Kidney tubule cell (primary cell): ENCODE data around the gene HK2.

Experiments
- DNase-seq: peaks from one replicate; pipeline ENCODE4 v3.0.0-alpha.2; 2018; ENCODE audit warnings: low spot score

HK2 gene

DNA sequence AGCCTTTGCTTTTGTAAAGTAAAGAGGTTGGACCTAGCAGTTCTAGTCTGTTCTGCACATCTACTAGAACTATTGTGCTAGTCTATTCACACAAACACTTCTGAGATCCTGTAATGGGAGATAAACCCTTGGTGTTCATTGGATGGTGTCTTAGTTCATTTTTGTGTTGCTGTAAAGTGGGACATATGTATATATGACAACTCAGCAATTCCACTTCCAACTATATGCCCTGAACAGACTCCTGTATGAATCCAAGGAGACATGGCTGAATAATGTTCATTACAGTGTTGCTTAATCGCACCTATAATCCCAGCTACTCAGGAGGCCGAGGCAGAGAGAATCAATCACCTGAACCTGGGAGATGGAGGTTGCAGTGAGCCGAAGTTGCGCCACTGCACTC, 23.3 kb downstream of the HK2 start:
- no peak for DNase-seq

- no peak for DNase-seq
Observed at GRCh38 chr2:74857725-74858124, 23.8 kb downstream of the HK2 start.

- DNase-seq: no peak
Observed at GRCh38 chr2:74858281-74858680, 24.4 kb downstream of the HK2 start.

DNA sequence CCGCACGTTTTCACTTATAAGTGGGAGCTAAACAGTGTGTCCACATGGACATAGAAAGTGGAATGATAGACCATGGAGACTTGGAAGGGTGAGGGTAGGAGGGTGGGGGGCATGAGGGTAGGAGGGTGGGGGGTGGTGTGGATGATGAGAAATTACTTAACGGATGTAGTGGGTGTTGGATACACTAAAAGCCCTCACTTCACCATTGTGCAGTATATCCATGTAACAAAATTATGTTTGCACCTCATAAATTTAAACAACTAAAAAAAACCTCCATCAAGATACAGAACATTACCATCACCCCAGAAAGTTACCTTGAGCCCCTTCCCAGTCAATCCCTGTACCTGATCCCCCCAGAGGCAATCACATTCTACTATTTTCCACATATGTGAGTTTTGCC, 26.2 kb downstream of the HK2 start:
- DNase-seq: no peak

- DNase-seq: no peak
Observed at GRCh38 chr2:74860521-74860920, 26.6 kb downstream of the HK2 start.

DNA sequence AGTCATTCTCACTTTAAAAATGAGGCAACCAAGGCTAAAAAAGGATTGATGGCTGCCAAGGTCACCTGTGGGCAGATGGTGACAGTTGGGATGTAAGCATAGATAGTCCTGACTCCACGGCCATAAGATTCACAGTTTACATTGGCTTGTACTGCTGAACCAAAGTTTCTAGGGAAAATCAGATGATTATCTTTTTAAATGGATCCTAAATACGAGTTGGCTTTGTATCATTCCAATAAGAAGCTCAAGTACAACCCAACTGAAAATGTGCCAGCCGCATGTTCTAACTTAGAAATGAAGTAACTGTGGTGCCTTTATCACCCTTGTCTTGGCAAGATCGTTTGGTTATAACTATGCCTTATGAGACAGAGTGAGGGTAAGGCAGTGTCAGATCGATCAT, 27.6 kb downstream of the HK2 start:
- no peak for DNase-seq

DNA sequence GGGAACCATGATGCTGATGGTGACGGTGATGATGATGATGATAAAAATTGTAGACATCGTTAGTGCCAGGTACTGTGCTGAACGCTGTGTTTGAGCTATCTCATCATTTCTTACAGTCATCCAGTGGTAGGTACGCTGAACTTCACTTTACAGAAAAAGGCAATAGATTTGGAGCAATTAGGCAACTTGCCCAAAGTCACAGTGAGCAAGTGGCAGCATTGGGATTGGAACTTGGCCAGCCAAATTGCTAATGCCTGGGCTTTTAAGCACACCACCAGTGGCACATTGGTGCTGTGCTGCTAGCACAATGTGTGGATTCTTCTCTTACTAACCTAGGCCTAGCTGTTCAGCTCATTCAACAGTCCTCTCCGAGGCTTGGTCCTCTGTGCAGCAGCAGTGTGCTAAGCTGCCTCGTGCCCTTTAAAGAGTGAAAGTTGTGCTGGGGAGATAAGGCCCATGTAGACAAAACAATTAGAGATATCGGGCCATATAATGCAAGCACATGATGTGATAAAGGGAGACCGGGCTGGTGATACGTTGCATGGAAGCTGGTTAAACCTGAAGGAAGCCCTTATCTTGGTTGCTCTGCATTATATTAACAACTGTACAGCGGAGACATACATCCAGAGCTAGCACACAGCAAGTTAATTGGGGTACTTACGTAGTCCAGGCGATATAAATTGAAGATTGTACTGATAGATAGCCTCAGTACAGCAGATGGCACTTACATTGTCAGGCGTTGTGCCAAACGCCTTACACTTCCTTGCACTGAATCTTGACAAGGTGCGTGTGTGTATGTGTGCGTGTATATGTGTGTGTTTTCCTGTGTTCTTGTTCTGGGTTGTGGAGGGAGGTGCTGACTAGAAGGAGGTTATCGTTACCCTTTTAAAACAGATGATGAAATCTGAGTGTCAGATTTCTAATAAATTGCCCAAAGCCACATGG, 28.4 kb downstream of the HK2 start:
- DNase-seq: no peak

DNA sequence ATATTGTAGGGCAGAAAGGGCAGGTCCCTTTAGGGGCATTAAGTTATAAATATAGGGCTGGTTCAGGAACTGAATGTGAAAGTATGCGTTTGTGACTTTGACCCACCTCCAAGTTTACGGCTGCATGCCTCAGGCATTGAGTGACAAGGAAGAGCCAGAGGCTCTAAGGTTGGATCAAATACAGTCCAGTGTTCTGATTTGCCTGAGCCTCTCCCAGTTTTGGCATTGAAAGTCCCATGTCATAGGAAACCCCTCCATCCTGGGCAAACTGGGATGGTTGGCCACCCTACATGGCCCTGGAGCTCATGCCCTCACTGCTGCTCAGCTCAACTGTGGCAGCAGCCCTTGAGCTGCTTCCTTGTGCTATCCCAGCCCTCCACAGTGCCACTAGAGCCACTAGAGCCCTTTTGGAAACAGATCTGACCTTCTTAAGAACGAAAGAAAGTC, 29.9 kb downstream of the HK2 start:
- no peak for DNase-seq

DNA sequence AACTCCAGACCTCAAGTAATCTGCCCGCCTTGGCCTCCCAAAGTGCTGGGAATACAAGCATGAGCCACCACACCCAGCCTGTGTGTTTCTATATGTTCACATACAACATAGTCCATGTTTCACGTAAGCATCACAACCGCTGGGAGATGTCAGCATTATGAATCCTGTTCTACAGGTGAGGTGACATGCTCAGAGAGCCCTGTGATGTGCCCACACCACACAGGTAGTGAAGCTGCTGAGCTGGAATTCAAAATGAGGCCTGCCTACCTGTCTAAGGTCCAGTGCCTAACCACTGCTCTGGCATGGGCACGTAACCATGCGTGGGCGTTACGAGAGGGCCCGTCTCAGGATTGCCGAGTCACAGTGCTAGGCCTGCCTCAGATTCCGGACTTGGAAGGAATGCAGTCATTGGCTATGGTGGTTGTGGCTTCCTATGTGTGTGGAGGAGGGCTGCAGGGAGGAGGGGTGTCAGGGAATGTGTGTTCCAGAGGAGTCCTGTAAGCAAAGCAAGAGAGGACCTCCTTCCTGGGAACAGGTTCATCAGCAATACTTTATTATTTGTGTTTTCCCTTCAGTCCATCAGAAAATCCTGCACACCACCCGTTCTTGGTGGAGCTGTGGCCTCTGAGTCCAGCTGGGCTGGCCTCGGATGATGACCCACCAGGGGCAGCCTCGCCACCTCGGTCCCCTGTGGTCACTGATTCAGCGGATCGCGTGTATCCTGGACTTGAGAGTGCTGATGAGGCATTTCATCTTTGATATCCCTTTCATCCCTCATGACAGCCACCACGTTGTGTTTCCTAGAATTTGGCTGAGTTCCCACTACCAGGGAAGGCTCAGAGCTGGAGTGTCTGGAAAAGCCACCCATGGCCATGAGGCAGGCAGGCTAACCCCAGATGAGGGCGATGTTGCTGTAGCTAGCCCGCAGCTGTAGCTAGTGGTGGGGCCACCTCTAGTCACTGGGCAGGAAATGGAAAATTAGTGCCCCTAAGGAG, 31.1 kb downstream of the HK2 start:
- peak; percentile 90 for DNase-seq

DNA sequence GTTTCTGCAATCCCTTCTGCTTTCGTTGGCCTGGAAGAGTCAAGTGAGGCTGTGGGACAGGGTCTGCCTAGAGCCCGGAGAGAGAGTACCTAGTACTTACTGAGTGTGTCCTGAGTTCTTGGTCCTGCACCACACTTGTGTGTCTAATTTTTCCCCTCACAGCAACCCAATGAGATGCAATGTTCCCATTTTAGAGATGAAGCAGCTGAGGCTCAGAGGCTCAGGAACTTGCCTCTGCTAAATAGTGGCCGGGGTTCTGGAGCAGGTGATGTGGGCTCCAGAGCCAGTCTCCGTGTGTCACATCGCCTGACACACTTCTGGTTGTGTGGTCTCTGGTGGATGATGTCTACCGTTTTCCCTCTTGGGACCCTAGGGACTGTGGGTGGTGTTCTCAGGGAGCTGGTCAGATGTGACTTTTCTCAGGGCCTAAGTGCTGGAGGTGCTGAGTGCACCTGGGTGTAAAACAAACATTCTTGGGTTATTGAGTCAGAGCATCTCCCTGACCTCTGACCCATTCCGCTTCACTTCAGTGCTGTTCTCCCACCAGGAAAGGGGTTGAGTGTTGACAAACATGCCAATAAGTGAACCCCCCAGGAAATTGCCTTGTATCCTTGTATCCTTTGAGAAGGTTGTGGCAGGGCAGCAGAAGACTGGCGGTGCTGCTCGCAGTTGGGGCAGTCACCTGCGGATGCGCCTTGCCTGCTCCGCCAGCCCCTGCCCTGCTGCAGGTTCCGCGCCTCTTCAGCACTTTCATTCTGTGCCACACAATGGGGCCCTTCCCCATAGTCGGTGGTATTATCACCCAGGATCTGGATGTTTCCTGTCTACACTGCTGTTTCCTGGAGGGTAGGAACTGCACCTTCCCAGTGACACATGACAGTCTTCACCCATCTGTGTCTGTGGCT, 32.1 kb downstream of the HK2 start:
- DNase-seq: peak; percentile 93

- peak; percentile 73 for DNase-seq
Observed at GRCh38 chr2:74867841-74868658, 34.1 kb downstream of the HK2 start.

DNA sequence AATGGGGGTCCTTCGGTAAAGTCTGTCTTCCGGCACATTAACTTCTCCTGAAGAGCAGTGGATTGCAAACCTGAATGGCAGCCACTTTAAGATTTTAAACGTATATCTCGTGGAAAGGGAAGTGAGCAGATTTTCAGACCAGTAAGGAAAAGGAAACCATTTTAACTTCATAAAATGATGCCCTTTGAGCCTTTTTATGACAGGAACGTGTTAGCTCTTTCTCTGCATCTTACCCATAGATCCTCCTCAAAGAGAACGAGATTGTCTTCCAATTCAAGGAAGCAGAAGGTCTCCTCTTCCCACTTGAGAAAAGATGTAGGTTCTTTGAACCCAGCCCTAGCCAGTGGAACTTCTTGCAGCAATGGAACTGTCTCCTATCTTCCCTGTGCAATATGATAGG, 35.6 kb downstream of the HK2 start:
- DNase-seq: no peak

DNA sequence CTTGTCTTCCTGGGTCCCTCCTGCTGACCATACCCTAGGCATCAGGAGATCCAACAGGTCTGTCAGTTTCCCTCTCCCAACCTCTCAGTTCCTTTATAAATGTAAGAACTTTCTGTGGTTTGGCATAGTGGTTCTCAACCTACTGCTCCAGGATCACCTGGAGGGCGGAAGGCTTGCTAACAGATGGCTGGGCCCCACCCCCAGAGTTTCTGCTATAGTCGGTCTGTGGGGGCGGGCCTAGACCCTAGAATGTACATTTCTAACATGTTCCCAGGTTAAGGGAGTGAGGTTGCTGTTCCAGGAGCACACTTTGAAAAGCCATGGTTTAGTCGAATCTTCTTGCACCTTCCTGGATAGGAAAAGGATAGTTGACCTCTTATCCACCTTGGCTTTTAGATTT, 37.0 kb downstream of the HK2 start:
- DNase-seq: no peak

DNA sequence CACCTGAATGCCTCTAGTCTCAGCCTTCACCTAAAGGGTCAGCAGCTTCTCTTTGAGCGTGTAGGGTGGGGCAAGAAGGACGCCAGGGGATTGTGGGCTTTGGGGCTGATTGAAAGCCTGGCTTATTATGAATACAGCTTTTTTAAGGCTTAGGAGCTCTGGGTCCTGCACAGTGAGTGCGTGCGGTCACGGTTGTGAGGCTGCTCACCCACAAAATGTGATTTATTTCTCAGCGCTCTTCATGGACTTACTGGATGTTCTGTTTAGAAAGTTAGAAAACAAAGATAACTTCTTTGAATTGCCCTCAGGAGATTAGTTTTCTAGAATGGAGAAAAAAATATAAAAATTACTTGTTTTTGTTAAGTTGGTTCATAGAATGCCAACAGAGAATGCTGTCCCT, 37.5 kb downstream of the HK2 start:
- no peak for DNase-seq

DNA sequence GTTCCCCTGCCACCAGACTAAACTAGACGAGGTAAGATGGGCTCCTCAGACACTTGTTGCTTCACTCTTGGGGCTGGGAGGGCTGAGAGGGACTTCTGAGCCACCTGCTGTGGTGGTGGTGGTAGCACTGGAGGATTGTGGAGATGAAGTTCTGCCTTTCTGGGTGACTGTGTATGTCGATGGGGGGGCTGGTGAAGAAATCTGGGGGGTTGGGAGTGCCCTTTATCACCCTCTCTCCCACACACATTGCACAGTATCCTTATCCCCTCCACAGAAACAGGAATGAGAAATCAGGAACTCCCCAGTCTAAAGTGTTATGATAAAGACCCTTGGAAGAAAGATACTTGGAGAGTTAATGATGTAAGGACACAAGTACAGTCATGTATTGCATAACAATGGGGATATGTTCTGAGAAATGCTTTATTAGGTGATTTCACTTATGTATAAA, 38.5 kb downstream of the HK2 start:
- no peak for DNase-seq

DNA sequence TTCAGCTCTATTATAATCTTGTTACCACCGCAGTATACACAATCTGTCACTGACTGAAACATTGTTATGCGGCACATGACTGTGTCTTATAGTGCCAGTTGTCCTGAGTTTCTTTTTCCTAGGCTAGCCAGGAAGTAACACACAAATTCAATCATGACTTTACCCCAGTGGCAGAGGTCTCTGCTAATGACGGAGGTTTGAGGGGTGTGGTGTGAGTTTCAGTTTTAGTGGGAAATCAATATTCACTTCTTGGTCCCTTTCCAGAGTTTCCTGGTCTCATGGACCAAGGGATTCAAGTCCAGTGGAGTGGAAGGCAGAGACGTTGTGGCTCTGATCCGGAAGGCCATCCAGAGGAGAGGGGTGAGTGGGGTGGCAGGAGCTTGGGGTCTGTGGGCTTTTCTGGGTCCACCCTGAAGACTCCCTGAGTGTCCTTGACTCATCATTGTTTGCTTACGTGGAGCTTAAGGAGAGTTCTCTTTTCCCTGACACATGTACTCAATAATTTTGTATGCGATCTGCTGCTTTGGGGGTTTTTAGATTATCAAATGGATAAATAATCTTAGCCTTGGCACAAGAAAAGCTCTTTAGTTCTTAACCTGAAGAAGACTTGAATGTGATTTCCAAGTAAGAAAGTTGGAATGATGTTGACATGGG, 39.2 kb downstream of the HK2 start:
- DNase-seq: no peak

DNA sequence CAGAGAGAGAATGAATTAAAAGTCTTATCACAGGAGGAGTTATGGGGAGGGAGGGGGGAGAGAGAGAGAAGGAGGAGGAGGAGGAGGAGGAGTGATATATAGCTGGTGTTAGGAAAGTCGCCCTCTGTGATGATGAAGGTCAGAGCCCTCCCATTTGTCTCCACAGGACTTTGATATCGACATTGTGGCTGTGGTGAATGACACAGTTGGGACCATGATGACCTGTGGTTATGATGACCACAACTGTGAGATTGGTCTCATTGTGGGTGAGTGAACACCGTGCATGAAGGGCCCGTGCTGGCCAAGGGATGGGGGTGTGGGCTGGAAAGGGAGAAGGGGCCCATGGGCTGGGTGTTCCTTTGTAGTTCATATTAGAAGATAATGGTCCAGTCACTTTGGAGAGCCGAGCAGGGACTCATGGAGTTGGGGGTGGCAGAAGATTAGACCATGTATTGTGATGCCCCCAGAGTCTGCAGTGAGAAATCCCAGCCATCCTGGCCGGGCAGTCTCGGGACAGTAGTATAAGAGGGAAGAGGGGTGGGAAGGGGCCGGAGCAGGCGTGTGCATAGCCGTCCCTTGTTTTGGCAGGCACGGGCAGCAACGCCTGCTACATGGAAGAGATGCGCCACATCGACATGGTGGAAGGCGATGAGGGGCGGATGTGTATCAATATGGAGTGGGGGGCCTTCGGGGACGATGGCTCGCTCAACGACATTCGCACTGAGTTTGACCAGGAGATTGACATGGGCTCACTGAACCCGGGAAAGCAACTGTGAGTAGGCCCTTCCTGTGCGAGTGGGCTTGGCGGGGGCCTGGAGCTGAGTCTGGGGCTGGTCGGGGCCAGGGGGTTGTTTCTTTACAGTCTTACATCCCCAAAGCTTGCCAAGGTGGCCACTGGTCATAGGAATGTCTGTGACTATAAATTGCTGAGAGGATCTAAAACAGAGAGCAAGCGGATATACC, 40.0 kb downstream of the HK2 start:
- no peak for DNase-seq

DNA sequence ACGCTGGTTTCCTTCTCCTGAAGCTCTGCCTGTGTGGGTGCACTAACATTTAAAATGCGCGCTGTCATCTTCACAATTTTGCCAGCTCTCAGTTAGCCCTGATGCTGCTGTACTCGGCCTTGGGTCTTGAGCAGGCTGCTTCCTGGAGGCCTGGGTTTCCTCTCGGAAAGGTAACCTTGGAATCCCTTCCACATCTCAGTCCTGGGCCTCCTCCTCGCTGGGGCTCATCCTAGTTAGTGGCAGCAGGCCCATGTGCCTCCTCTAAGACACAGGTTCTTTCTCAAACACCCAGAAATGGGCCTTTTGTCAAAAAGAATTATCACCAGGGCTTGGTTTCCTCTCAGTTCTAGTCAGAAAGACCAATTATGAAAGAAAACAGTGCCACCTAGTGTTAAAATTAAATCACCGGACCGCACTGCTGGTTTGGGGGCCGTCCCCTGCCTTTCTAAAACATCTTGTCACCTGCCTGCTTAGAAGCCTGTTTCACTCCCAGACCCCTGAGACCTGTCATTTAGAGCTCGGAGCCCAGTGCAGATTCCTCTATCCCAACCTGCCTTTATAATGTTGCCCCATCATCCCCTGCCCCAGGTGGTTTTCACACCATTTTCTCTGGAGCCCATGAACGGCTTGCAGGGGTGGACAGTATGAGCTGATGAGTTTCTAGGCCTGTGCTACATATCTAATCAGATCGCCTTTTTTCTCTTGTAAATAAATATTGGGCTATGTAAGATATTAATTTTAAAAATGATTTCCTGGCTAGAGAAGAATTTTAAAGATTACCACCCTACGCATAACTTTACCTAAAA, 42.4 kb downstream of the HK2 start:
- DNase-seq: peak; percentile 62
